ENCODE data around the gene TSPEAR. TPM values are rescaled to one million over a fixed set of nuclear protein-coding genes. Genes with fewer than 3 reads are reported as not detected.

The TSPEAR gene
- total RNA-seq, 1 donor from 2014 or later = not detected

- no peaks in the 10 kb centered on the region for H3K27me3 Mint-ChIP-seq
- no peaks in the 10 kb centered on the region for H3K9me3 Mint-ChIP-seq (ENCODE audit: low read depth)
- H3K27ac Mint-ChIP-seq = no peak overlapping the region
- no peaks in the 10 kb centered on the region for H3K4me1 Mint-ChIP-seq (ENCODE audit: low read depth)
- no peaks in the 10 kb centered on the region for H3K36me3 Mint-ChIP-seq (ENCODE audit: insufficient read depth)
- no peak overlapping the region for H3K4me3 Mint-ChIP-seq (ENCODE audit: low read depth)
- no peak for DNase-seq (ENCODE audit: low spot score, unreplicated experiment)
- no peak for TF ChIP-seq CTCF (IDR thresholded peaks at IDR 0.05; ENCODE audit: unreplicated experiment)
Measured at GRCh38 chr21:44463724-44464123, 247.6 kb downstream of the TSPEAR start.

DNA sequence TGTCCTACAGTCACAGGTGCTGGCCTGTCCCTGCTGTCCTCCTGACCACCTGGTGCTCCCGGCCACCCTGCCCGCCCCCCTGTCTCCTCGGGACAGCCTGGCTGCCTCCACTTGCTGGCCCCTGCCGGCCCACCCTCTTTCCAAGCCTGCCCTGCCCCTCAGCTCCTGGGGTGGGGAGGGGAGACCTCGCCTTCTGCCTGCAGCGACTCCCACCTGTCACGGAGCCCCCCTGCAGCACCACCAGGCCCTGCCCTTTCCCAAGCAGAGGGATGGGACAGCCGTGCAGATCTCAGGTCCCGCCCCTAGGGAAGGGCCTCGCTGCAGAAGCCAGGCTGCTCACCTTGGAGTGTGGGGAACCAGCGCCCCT is 248.6 kb downstream of the TSPEAR start:
- no peaks in the 10 kb centered on the region for H3K9me3 Mint-ChIP-seq (ENCODE audit: low read depth)
- TF ChIP-seq CTCF (IDR thresholded peaks at IDR 0.05; ENCODE audit: unreplicated experiment) = no peak
- H3K27ac Mint-ChIP-seq = no peak overlapping the region
- H3K27me3 Mint-ChIP-seq = no peaks in the 10 kb centered on the region
- H3K4me3 Mint-ChIP-seq (ENCODE audit: low read depth) = no peak overlapping the region
- no peaks in the 10 kb centered on the region for H3K4me1 Mint-ChIP-seq (ENCODE audit: low read depth)
- no peaks in the 10 kb centered on the region for H3K36me3 Mint-ChIP-seq (ENCODE audit: insufficient read depth)
- DNase-seq (ENCODE audit: low spot score, unreplicated experiment) = no peak

DNA sequence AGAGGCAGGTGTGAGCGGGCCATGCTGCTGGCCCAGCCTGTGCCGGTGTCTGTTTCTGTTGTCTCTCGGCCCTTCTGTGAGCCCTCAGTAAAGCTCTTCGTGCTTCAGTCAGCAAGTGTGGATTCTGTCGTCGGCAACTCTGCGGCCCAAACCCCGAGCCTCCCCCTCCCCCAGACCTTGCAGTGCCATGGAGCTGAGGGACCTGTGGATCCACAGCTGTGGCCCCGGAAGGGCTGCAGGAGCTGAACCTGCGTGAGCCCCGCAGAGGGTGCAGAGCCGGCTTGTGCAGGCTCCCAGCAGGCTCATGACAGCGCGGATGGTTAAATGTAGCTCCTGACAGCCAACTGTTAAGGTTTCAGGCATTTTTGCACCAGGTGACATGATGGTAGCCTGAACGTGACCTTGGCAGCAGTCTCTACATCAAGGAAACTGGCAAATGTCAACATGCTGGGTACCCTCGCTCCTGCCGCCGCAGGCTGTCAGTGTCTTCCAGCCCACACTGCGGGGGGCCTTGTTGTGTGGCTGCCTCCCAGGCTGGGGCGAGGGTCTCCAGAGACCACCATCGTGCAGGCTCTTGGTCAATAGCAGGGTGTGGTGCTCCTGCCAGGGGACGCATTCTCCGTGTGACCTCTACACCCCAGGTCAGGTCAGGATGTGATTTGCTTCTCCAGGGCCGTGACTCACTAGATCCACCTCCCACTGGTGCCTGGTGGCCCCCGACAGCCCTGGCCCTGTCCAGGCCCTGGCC is 249.1 kb downstream of the TSPEAR start:
- H3K27me3 Mint-ChIP-seq = no peaks in the 10 kb centered on the region
- no peak for TF ChIP-seq CTCF (IDR thresholded peaks at IDR 0.05; ENCODE audit: unreplicated experiment)
- H3K9me3 Mint-ChIP-seq (ENCODE audit: low read depth) = no peaks in the 10 kb centered on the region
- no peak for DNase-seq (ENCODE audit: low spot score, unreplicated experiment)
- H3K27ac Mint-ChIP-seq = peak overlapping the region; percentile 24
- H3K4me3 Mint-ChIP-seq (ENCODE audit: low read depth) = no peak overlapping the region
- H3K4me1 Mint-ChIP-seq (ENCODE audit: low read depth) = no peaks in the 10 kb centered on the region
- H3K36me3 Mint-ChIP-seq (ENCODE audit: insufficient read depth) = no peaks in the 10 kb centered on the region

DNA sequence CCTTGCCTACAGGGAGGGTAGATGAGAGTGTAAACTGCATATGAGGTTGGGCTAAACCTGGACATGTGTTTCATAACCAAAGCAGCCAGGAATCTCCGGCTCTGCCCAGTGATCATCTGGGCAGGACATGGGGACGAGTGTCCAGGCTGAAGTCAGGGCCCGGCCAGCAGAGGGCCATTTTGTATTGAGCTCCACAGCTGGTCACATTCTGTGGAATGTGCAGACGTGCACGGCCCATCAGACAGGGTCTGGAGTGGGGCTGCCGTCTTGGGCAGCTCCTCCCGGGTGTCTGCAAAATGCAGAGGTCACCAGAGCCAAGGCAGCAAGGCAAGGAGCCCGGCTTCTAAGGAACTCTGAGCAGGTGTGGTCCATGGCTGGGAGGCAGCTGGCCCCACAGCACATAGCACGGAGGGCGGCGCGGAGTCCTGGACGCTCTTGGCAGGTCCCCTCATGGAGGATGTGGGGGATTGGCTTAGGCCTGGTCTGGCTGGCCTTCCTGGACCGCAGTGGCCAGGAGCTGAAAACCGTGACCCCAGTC is 249.8 kb downstream of the TSPEAR start:
- TF ChIP-seq CTCF (IDR thresholded peaks at IDR 0.05; ENCODE audit: unreplicated experiment) = peak; percentile 55
- Mint-ChIP-seq H3K27me3 (no peaks in the 10 kb centered on the region), H3K4me1 (ENCODE audit: low read depth) (no peaks in the 10 kb centered on the region), H3K9me3 (ENCODE audit: low read depth) (no peaks in the 10 kb centered on the region), H3K36me3 (ENCODE audit: insufficient read depth) (no peaks in the 10 kb centered on the region), H3K27ac (no peak overlapping the region), H3K4me3 (ENCODE audit: low read depth) (no peak overlapping the region)
- no peak for DNase-seq (ENCODE audit: low spot score, unreplicated experiment)

- no peak overlapping the region for H3K4me3 Mint-ChIP-seq (ENCODE audit: low read depth)
- H3K36me3 Mint-ChIP-seq (ENCODE audit: insufficient read depth) = no peaks in the 10 kb centered on the region
- no peaks in the 10 kb centered on the region for H3K4me1 Mint-ChIP-seq (ENCODE audit: low read depth)
- H3K27ac Mint-ChIP-seq = no peak overlapping the region
- no peaks in the 10 kb centered on the region for H3K9me3 Mint-ChIP-seq (ENCODE audit: low read depth)
- DNase-seq (ENCODE audit: low spot score, unreplicated experiment) = no peak
- H3K27me3 Mint-ChIP-seq = no peaks in the 10 kb centered on the region
- TF ChIP-seq CTCF (IDR thresholded peaks at IDR 0.05; ENCODE audit: unreplicated experiment) = no peak
Measured at GRCh38 chr21:44461005-44461404, 250.4 kb downstream of the TSPEAR start.
